ENCODE results near the gene ZDHHC9. TPM values are rescaled to one million over a fixed set of nuclear protein-coding genes. Genes with fewer than 3 reads are reported as not detected.
A peak's percentile ranks its signal among the peaks of the same experiment; 100 is the strongest.

ZDHHC9 gene
- total RNA-seq, 4 donors from 2014 or later, result 16.5 to 78.3 (median 60.6) TPM

DNA sequence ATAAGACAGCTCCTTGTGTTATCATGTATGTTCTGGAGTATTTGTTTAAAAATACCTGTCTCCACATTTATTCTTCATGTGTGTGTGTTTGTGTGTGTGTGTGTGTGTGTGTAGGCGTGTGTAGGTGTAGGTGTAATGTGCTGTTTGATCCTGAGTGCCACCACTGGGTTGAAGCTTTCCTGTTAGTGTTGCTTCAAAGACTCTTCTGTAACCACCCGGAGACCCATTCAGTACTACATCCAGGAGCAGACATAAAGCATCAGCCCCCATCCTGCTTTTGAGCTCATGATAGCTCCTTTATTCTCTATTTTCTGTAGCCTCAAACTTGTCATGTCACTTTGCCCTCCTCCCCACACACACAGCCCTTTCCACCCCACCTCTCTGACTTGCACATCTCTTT is 3.0 kb upstream of the ZDHHC9 start:
- H3K4me1 ChIP-seq, result no peaks in the 10 kb centered on the region
- H3K9me3 ChIP-seq, result no peaks in the 10 kb centered on the region
- no peak for TF ChIP-seq CTCF (IDR thresholded peaks at IDR 0.05)
- TF ChIP-seq POLR2A (IDR thresholded peaks at IDR 0.05), result no peak
- H3K27me3 ChIP-seq, result no peaks in the 10 kb centered on the region
- H3K36me3 ChIP-seq, result no peaks in the 10 kb centered on the region
- no peak overlapping the region for H3K27ac ChIP-seq
- no peak for DNase-seq
- no peak overlapping the region for H3K4me3 ChIP-seq

DNA sequence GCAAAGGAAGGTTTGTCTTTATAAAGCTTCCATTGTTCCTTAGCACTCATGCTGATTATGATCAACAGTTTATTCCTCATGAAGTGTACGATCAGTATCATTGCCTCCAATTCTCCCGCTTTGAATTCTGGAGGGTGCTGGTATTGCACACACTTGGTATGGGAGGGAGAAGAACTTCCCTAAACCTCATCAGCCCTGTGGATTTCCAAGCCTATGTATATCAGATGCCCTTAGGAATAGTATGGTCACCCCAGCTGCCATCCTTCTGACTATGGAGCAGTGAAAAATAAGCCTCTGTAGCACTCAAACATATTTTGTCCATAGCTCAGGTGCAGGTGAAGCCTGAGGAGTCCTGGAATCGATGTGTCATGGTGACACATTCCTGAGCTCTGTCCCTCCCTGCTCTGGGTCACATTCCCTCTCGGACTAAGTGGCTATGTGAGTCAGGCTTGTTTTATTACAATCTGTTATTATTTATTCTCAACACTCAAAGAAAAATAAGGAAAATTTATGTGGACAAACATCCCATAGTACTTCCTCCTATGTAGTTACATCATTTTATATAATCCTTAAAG is 2.0 kb upstream of the ZDHHC9 start:
- Histone ChIP-seq H3K27ac (peak overlapping the region in 1 of 4 donors; percentile 21), H3K4me3 (no peak overlapping the region), H3K36me3 (no peaks in the 10 kb centered on the region), H3K27me3 (no peaks in the 10 kb centered on the region), H3K9me3 (no peaks in the 10 kb centered on the region), H3K4me1 (no peaks in the 10 kb centered on the region)
- no peak for DNase-seq
- TF ChIP-seq POLR2A (IDR thresholded peaks at IDR 0.05) (no peak), CTCF (IDR thresholded peaks at IDR 0.05) (peak in 1 of 6 experiments; percentile 15)

DNA sequence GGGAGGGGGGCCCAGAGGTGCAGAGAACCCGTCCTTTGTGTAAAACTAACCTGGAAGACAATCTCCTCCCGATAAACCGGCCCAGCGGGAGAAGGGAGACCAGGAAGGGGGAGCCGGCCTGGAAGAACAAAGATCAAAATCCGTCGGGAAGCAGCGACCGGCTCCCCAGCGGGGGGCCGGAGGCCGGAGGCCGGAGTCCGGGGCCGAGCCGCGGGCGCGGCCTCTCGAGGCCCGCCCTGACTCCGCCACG is 552 bp downstream of the ZDHHC9 start:
- no peaks in the 10 kb centered on the region for H3K36me3 ChIP-seq
- H3K27me3 ChIP-seq, result no peaks in the 10 kb centered on the region
- H3K9me3 ChIP-seq, result no peaks in the 10 kb centered on the region
- TF ChIP-seq CTCF (IDR thresholded peaks at IDR 0.05) (no peak), POLR2A (IDR thresholded peaks at IDR 0.05) (no peak)
- H3K4me3 ChIP-seq, result peak overlapping the region; percentile 57 to 93 (median 74)
- peak overlapping the region; percentile 74 to 91 (median 86) for H3K27ac ChIP-seq
- H3K4me1 ChIP-seq, result no peaks in the 10 kb centered on the region
- peak in 1 of 3 donors; percentile 70 for DNase-seq

GRCh38 chrX:129842510-129843208 is 1.0 kb downstream of the ZDHHC9 start:
- Histone ChIP-seq H3K9me3 (no peaks in the 10 kb centered on the region), H3K27ac (peak overlapping the region; percentile 74 to 91 (median 86))

GRCh38 chrX:129840344-129840743 is 3.3 kb downstream of the ZDHHC9 start:
- Histone ChIP-seq H3K9me3 (no peaks in the 10 kb centered on the region), H3K36me3 (no peaks in the 10 kb centered on the region), H3K4me3 (peak overlapping the region in 2 of 4 donors; percentile 16 to 31)

More at GRCh38 chrX:129842510-129843208, 1.0 kb downstream of the ZDHHC9 start:
- H3K4me1 ChIP-seq, result no peaks in the 10 kb centered on the region
- H3K4me3 ChIP-seq, result peak overlapping the region; percentile 57 to 93 (median 74)
- no peaks in the 10 kb centered on the region for H3K27me3 ChIP-seq
- no peak for TF ChIP-seq POLR2A (IDR thresholded peaks at IDR 0.05)
- TF ChIP-seq CTCF (IDR thresholded peaks at IDR 0.05), result no peak
- no peaks in the 10 kb centered on the region for H3K36me3 ChIP-seq
- peak in 2 of 3 donors; percentile 66 to 67 for DNase-seq

More at GRCh38 chrX:129840344-129840743, 3.3 kb downstream of the ZDHHC9 start:
- DNase-seq, result no peak
- Histone ChIP-seq H3K4me1 (no peaks in the 10 kb centered on the region), H3K27me3 (no peaks in the 10 kb centered on the region), H3K27ac (no peak overlapping the region)
- TF ChIP-seq CTCF (IDR thresholded peaks at IDR 0.05), result no peak
- TF ChIP-seq POLR2A (IDR thresholded peaks at IDR 0.05), result no peak

All from Peyer's patch (tissue), 4 donors.